OCI-LY7 (cell line): Measurements from ENCODE around the gene ARL3. TPM values are rescaled to one million over a fixed set of nuclear protein-coding genes. Genes with fewer than 3 reads are reported as not detected.

Experiments
- BruUV-seq: library from RNA; stranded (reverse); fragments of 400-500 nt; replicated peaks from 2 replicates; lab custom pipeline; 2021; lab: Mats Ljungman, UMichigan
- CTCF ChIA-PET: fragments of 300-600 bp; sonication (Branson Sonifier 250); formaldehyde crosslinking; loops from one replicate; lab custom pipeline; 2022; ENCODE audit warnings: antibody characterized with exemption; ENCODE audit not compliant: unreplicated experiment; lab: Charles Lee
- POLR2A ChIA-PET: fragments of 300-600 bp; sonication (Branson Sonifier 250); formaldehyde crosslinking; loops from one replicate; lab custom pipeline; 2022; ENCODE audit warnings: antibody characterized with exemption; lab: Charles Lee
- DNase-seq: peaks from one replicate; pipeline ENCODE4 v3.0.0-alpha.2; 2015; ENCODE audit warnings: low spot score
- H2AFZ ChIP-seq: fragments of 200-600 bp; sonication (generic), shearing (Covaris generic); 2 replicates; pipeline ENCODE4 v1.6.1; 2014; ENCODE audit warnings: mild to moderate bottlenecking, antibody characterized with exemption, low read length, moderate library complexity
- H3K27ac ChIP-seq: fragments of 200-600 bp; sonication (generic); 2 replicates; pipeline ENCODE4 v1.5.1; 2014; ENCODE audit warnings: mixed run types, low read depth, mild to moderate bottlenecking, moderate library complexity, low read length, inconsistent platforms; ENCODE audit not compliant: poor library complexity, severe bottlenecking
- H3K36me3 ChIP-seq: fragments of 200-600 bp; sonication (generic); 2 replicates; pipeline ENCODE4 v1.6.1; 2014; ENCODE audit warnings: mild to moderate bottlenecking, antibody characterized with exemption, low read length, moderate library complexity, mixed read lengths; ENCODE audit not compliant: insufficient read depth
- H3K4me1 ChIP-seq: fragments of 200-600 bp; sonication (generic); 2 replicates; pipeline ENCODE4 v1.5.1; 2014; ENCODE audit warnings: mild to moderate bottlenecking, low read length; ENCODE audit not compliant: insufficient read depth, poor library complexity, severe bottlenecking
- H3K4me2 ChIP-seq: fragments of 200-600 bp; sonication (generic); 2 replicates; pipeline ENCODE4 v1.6.1; 2014; ENCODE audit warnings: mild to moderate bottlenecking, low read length
- H3K4me3 ChIP-seq: fragments of 200-600 bp; sonication (generic); 2 replicates; pipeline ENCODE4 v1.5.1; 2014; ENCODE audit warnings: mild to moderate bottlenecking, low read depth, low read length; ENCODE audit not compliant: poor library complexity, severe bottlenecking
- H3K79me2 ChIP-seq: fragments of 200-600 bp; sonication (generic); 2 replicates; pipeline ENCODE4 v1.6.1; 2016; ENCODE audit warnings: low read depth, mild to moderate bottlenecking, low read length, moderate library complexity, mixed read lengths; ENCODE audit not compliant: insufficient read depth
- H3K9me2 ChIP-seq: fragments of 200-600 bp; sonication (generic); 2 replicates; pipeline ENCODE4 v1.6.1; 2016; ENCODE audit warnings: mild to moderate bottlenecking, low read length, mixed read lengths; ENCODE audit not compliant: insufficient read depth
- H3K9me3 ChIP-seq: fragments of 200-600 bp; sonication (generic); 2 replicates; pipeline ENCODE4 v1.6.1; 2014; ENCODE audit warnings: mild to moderate bottlenecking, mixed run types, low read length, mixed read lengths
- H4K20me1 ChIP-seq: fragments of 200-600 bp; sonication (generic); 2 replicates; pipeline ENCODE4 v1.6.1; 2014; ENCODE audit warnings: mild to moderate bottlenecking, antibody characterized with exemption, low read length, moderate library complexity, mixed read lengths; ENCODE audit not compliant: insufficient read depth
- CTCF ChIP-seq: fragments of 200-600 bp; sonication (generic); conservative IDR thresholded peaks from 2 replicates; pipeline ENCODE4 v1.5.1; 2014; ENCODE audit warnings: mild to moderate bottlenecking, antibody characterized with exemption, low read length, moderate library complexity, mixed read lengths
- EZH2phosphoT487 ChIP-seq: fragments of 200-600 bp; sonication (generic); IDR thresholded peaks from 2 replicates; pipeline ENCODE4 v1.6.1; 2018; ENCODE audit warnings: low read depth, borderline replicate concordance, mild to moderate bottlenecking, mixed run types, antibody characterized with exemption, low read length, moderate library complexity, mixed read lengths
- intact Hi-C: fragments of 100-400 bp; cut with micrococcal nuclease; formaldehyde crosslinking; loops from one replicate; pipeline ENCODE4 v1.10.0; 2022; ENCODE audit not compliant: unreplicated experiment
- total RNA-seq, 2 experiments: library from RNA; depleted of rRNA in 1 of 2; stranded (reverse); fragments of >200 nt in 1 of 2; shearing (Covaris generic) in 1 of 2; gene quantifications; 2 replicates each; pipeline ENCODE4 v1.2.3, GENCODE V29; 2014 to 2022

ARL3 gene
- total RNA-seq, 2 experiments from 2014 or later, result 7.3 to 11.7 TPM

GRCh38 chr10:102641402-102641801 lies 72.8 kb downstream of the ARL3 start:
- H3K36me3 ChIP-seq, result peaks cover 14% of the 10 kb centered on the region; the same call in 1 of the 2 replicates
- intact Hi-C loops, result loop anchor here (5.0 to 10.0 kb wide), 2 partner anchors 809 to 947 kb away; partner anchors contain the start of gene FBXW4
- H3K4me3 ChIP-seq, result peak overlapping the region; percentile 84
- H4K20me1 ChIP-seq, result no peaks in the 10 kb centered on the region
- no peak for DNase-seq
- H2AFZ ChIP-seq, result peak overlapping the region; percentile 89
- no peaks in the 10 kb centered on the region for H3K9me2 ChIP-seq
- H3K4me1 ChIP-seq, result peaks cover 6% of the 10 kb centered on the region
- ChIA-PET POLR2A (interaction anchor here (0.5 to 0.9 kb wide), 4 partner anchors 11 to 200 kb away, joined by 3 to 6 read pairs (median 3); no protein-coding TSS in a partner anchor), CTCF (no interaction called here)
- H3K79me2 ChIP-seq, result peaks cover 19% of the 10 kb centered on the region
- H3K9me3 ChIP-seq, result no peaks in the 10 kb centered on the region
- H3K4me2 ChIP-seq, result peak overlapping the region; percentile 77
- TF ChIP-seq EZH2phosphoT487 (no peak), CTCF (no peak)
- H3K27ac ChIP-seq, result peak overlapping the region; percentile 52
- BruUV-seq, result TSS peak; percentile 71

GRCh38 chr10:102639537-102639936 lies 74.7 kb downstream of the ARL3 start:
- Histone ChIP-seq H3K4me3 (no peak overlapping the region), H4K20me1 (no peaks in the 10 kb centered on the region), H3K79me2 (peaks cover 4% of the 10 kb centered on the region; the same call in 1 of the 2 replicates), H3K9me3 (no peaks in the 10 kb centered on the region), H3K27ac (no peak overlapping the region), H3K4me1 (peaks cover 20% of the 10 kb centered on the region), H3K4me2 (no peak overlapping the region), H2AFZ (no peak overlapping the region), H3K36me3 (no peaks in the 10 kb centered on the region), H3K9me2 (no peaks in the 10 kb centered on the region)
- BruUV-seq, result no TSS peak
- POLR2A ChIA-PET, result interaction anchor here (0.6 kb wide), 1 partner anchor 544 kb away, joined by 6 read pairs; no protein-coding TSS in a partner anchor
- no peak for DNase-seq
- intact Hi-C loops, result no loop called here
- CTCF ChIA-PET, result no interaction called here
- no peak for TF ChIP-seq CTCF
- no peak for TF ChIP-seq EZH2phosphoT487

GRCh38 chr10:102635377-102635776 lies 78.8 kb downstream of the ARL3 start:
- H3K9me2 ChIP-seq, result no peaks in the 10 kb centered on the region
- no peaks in the 10 kb centered on the region for H3K9me3 ChIP-seq
- peak; percentile 47 for DNase-seq
- no peak overlapping the region for H3K27ac ChIP-seq
- no peaks in the 10 kb centered on the region for H3K36me3 ChIP-seq
- no peak for TF ChIP-seq CTCF
- TF ChIP-seq EZH2phosphoT487, result no peak
- CTCF ChIA-PET, result interaction anchor here (0.5 to 0.6 kb wide), 2 partner anchors 558 to 864 kb away, joined by 3 to 4 read pairs; partner anchors contain the start of gene NT5C2
- no peak overlapping the region for H3K4me3 ChIP-seq
- intact Hi-C loops, result no loop called here
- POLR2A ChIA-PET, result interaction anchor here (0.7 to 1.1 kb wide), 3 partner anchors 11 to 78 kb away, joined by 3 read pairs; no protein-coding TSS in a partner anchor
- H3K4me2 ChIP-seq, result peak overlapping the region; percentile 35; the same call in 1 of the 2 replicates
- H4K20me1 ChIP-seq, result no peaks in the 10 kb centered on the region
- peaks cover 31% of the 10 kb centered on the region for H3K4me1 ChIP-seq
- peak overlapping the region; percentile 11; the same call in 1 of the 2 replicates for H2AFZ ChIP-seq
- H3K79me2 ChIP-seq, result no peaks in the 10 kb centered on the region
- BruUV-seq, result no TSS peak
